ENCODE measurements around the gene DDRGK1.

The DDRGK1 gene

DNA sequence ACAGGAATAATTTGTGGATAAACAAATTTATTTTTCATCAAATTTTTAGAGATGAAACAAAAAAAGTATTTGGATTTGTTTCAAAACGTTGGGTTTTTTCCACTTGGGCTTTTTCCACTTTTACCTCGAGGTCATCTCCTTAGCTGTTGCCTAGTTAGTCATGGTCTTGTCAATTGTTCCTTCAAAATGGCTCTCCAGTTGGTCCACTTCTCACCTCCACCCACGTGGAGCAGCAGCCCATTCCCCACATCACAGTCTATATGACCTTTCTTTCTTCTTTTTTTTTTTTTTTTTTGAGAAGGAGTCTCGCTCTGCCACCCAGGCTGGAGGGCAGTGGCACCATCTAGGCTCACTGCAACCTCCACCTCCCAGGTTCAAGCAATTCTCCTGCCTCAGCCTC lies 41.2 kb upstream of the DDRGK1 start:
- no peak for DNase-seq (ENCODE audit: low read depth, low spot score)
- no peaks in the 10 kb centered on the region for H3K36me3 ChIP-seq (ENCODE audit: insufficient read depth, insufficient read length, low read length)
- H3K9me3 ChIP-seq (ENCODE audit: insufficient read depth, low read length), result no peaks in the 10 kb centered on the region
- H3K4me1 ChIP-seq (ENCODE audit: insufficient read depth, insufficient read length), result peaks cover 10% of the 10 kb centered on the region
- TF ChIP-seq YY1 (IDR thresholded peaks at IDR 0.05; ENCODE audit: insufficient read depth, insufficient read length) (no peak), SUZ12 (IDR thresholded peaks at IDR 0.05; ENCODE audit: extremely low read depth, insufficient read depth, insufficient read length) (no peak), ZNF274 (IDR thresholded peaks at IDR 0.05; ENCODE audit: low read depth, low read length) (no peak)
- H3K27me3 ChIP-seq (ENCODE audit: insufficient read depth, insufficient read length), result peaks cover 35% of the 10 kb centered on the region
- no peak overlapping the region for H3K9ac ChIP-seq (ENCODE audit: insufficient read length, low read depth)
- no peak overlapping the region for H3K4me3 ChIP-seq (ENCODE audit: insufficient read length, low read depth)

DNA sequence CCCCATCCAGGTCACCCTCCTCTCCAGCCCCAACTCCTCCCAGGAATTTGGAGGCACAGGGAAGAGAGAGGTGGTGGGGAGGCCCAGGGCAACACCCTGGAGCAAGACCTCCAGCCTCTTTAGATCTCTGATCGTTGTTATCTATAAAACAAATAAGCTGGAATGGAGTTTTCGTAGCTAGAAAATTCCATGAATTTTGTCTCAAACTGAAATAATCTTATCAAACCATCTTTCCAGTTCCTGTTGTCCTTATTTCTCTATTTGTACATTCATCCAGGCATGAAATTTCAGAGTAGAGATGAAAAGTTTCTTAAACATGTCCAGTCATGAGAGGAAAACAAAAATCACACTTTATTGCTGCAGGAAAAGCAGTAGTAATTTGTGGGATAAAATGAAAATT lies 40.7 kb upstream of the DDRGK1 start:
- peaks cover 9% of the 10 kb centered on the region for H3K4me1 ChIP-seq (ENCODE audit: insufficient read depth, insufficient read length)
- H3K27me3 ChIP-seq (ENCODE audit: insufficient read depth, insufficient read length), result peaks cover 40% of the 10 kb centered on the region
- TF ChIP-seq SUZ12 (IDR thresholded peaks at IDR 0.05; ENCODE audit: extremely low read depth, insufficient read depth, insufficient read length) (no peak), ZNF274 (IDR thresholded peaks at IDR 0.05; ENCODE audit: low read depth, low read length) (no peak), YY1 (IDR thresholded peaks at IDR 0.05; ENCODE audit: insufficient read depth, insufficient read length) (no peak)
- no peak for DNase-seq (ENCODE audit: low read depth, low spot score)
- H3K9ac ChIP-seq (ENCODE audit: insufficient read length, low read depth), result no peak overlapping the region
- no peaks in the 10 kb centered on the region for H3K9me3 ChIP-seq (ENCODE audit: insufficient read depth, low read length)
- no peak overlapping the region for H3K4me3 ChIP-seq (ENCODE audit: insufficient read length, low read depth)
- no peaks in the 10 kb centered on the region for H3K36me3 ChIP-seq (ENCODE audit: insufficient read depth, insufficient read length, low read length)

DNA sequence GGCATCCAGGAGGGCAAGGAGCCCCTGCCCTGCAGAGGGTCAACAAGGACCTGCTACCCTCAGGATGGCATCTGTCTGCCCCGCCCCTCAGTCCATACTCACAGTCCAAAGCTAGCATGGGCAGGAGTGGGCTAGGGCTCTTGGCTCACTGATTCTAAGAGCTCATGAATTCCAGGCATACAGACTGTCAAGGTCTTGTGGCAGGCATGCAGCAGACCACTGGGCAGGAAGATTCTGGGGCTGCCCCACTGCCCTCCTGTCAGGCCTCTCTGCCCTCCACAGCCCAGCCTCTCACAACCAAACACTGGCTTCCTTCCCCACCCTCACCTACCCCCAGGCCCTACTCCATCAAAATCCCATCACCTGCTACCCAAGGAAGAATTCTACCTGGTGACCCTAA lies 40.1 kb upstream of the DDRGK1 start:
- Histone ChIP-seq H3K9ac (ENCODE audit: insufficient read length, low read depth) (no peak overlapping the region), H3K9me3 (ENCODE audit: insufficient read depth, low read length) (no peaks in the 10 kb centered on the region), H3K27me3 (ENCODE audit: insufficient read depth, insufficient read length) (peaks cover 42% of the 10 kb centered on the region), H3K4me1 (ENCODE audit: insufficient read depth, insufficient read length) (peaks cover 8% of the 10 kb centered on the region), H3K4me3 (ENCODE audit: insufficient read length, low read depth) (no peak overlapping the region), H3K36me3 (ENCODE audit: insufficient read depth, insufficient read length, low read length) (no peaks in the 10 kb centered on the region)
- TF ChIP-seq YY1 (IDR thresholded peaks at IDR 0.05; ENCODE audit: insufficient read depth, insufficient read length), result no peak
- TF ChIP-seq ZNF274 (IDR thresholded peaks at IDR 0.05; ENCODE audit: low read depth, low read length), result no peak
- no peak for TF ChIP-seq SUZ12 (IDR thresholded peaks at IDR 0.05; ENCODE audit: extremely low read depth, insufficient read depth, insufficient read length)
- DNase-seq (ENCODE audit: low read depth, low spot score), result no peak

- peaks cover 36% of the 10 kb centered on the region for H3K27me3 ChIP-seq (ENCODE audit: insufficient read depth, insufficient read length)
- H3K9me3 ChIP-seq (ENCODE audit: insufficient read depth, low read length), result no peaks in the 10 kb centered on the region
- no peaks in the 10 kb centered on the region for H3K36me3 ChIP-seq (ENCODE audit: insufficient read depth, insufficient read length, low read length)
- TF ChIP-seq ZNF274 (IDR thresholded peaks at IDR 0.05; ENCODE audit: low read depth, low read length) (no peak), YY1 (IDR thresholded peaks at IDR 0.05; ENCODE audit: insufficient read depth, insufficient read length) (no peak), SUZ12 (IDR thresholded peaks at IDR 0.05; ENCODE audit: extremely low read depth, insufficient read depth, insufficient read length) (no peak)
- peaks cover 8% of the 10 kb centered on the region for H3K4me1 ChIP-seq (ENCODE audit: insufficient read depth, insufficient read length)
- no peak for DNase-seq (ENCODE audit: low read depth, low spot score)
- H3K9ac ChIP-seq (ENCODE audit: insufficient read length, low read depth), result no peak overlapping the region
- no peak overlapping the region for H3K4me3 ChIP-seq (ENCODE audit: insufficient read length, low read depth)
Observed at GRCh38 chr20:3243718-3244358, 39.4 kb upstream of the DDRGK1 start.

DNA sequence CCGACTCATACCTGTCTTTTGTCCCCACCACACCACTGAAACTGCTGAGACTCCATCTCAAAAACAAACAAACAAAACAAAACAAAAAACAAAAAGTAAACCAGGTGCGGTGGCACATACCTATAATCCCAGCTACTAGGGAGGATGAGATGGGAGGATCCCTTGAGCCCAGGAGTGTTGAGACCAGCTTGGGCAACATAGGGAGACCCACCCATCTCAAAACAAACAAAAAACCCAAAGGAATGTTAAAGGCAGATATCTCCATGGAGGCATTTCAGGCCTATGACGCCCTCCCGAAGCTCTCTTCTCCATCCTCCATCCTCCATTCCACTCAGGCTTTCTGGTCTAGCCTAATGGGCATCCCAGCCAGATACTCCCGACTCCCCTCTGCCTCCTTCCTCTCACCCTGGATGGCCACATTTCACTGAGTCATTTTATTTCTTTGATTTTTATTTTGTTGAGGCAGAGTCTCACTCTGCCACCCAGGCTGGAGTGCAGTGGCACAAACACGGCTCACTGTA lies 37.8 kb upstream of the DDRGK1 start:
- DNase-seq (ENCODE audit: low read depth, low spot score), result no peak
- Histone ChIP-seq H3K36me3 (ENCODE audit: insufficient read depth, insufficient read length, low read length) (no peaks in the 10 kb centered on the region), H3K4me3 (ENCODE audit: insufficient read length, low read depth) (no peak overlapping the region), H3K9ac (ENCODE audit: insufficient read length, low read depth) (no peak overlapping the region), H3K27me3 (ENCODE audit: insufficient read depth, insufficient read length) (peaks cover 37% of the 10 kb centered on the region), H3K9me3 (ENCODE audit: insufficient read depth, low read length) (no peaks in the 10 kb centered on the region), H3K4me1 (ENCODE audit: insufficient read depth, insufficient read length) (peaks cover 7% of the 10 kb centered on the region)
- TF ChIP-seq YY1 (IDR thresholded peaks at IDR 0.05; ENCODE audit: insufficient read depth, insufficient read length) (no peak), SUZ12 (IDR thresholded peaks at IDR 0.05; ENCODE audit: extremely low read depth, insufficient read depth, insufficient read length) (no peak), ZNF274 (IDR thresholded peaks at IDR 0.05; ENCODE audit: low read depth, low read length) (no peak)

DNA sequence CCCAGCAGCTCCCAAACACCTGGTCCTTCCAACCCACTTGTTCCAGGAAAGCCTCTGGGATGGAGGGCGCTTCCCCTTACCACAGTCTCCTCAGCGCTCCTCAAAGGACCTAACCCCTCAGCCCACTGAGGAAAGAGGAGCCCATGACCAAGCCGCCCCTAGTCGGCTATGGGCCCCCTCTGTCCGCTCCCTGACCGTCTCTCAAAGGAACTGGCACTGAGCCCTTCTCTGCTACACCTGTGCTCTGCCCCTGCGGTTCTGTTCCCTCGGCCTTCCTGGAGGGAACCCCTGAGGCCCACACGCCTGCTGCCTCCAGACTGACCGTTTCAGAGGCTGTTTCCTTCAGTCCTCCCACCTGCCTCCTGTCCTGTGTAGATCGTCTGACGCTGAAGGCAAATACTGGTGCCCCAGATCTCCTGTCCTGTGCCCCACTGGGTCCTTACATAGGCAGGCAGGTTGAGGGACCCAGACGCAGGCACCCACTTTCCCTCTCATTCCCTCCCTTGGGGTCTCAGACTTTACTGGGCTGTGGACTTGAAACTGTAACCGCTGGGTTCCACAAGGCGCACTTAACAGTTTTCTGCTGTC lies 36.4 kb upstream of the DDRGK1 start:
- Histone ChIP-seq H3K4me3 (ENCODE audit: insufficient read length, low read depth) (no peak overlapping the region), H3K27me3 (ENCODE audit: insufficient read depth, insufficient read length) (peaks cover 50% of the 10 kb centered on the region), H3K36me3 (ENCODE audit: insufficient read depth, insufficient read length, low read length) (no peaks in the 10 kb centered on the region), H3K9me3 (ENCODE audit: insufficient read depth, low read length) (no peaks in the 10 kb centered on the region), H3K4me1 (ENCODE audit: insufficient read depth, insufficient read length) (peaks cover 7% of the 10 kb centered on the region), H3K9ac (ENCODE audit: insufficient read length, low read depth) (no peak overlapping the region)
- TF ChIP-seq SUZ12 (IDR thresholded peaks at IDR 0.05; ENCODE audit: extremely low read depth, insufficient read depth, insufficient read length) (no peak), YY1 (IDR thresholded peaks at IDR 0.05; ENCODE audit: insufficient read depth, insufficient read length) (no peak), ZNF274 (IDR thresholded peaks at IDR 0.05; ENCODE audit: low read depth, low read length) (no peak)
- no peak for DNase-seq (ENCODE audit: low read depth, low spot score)
